HG03571 (cell line): ENCODE data around the gene TCEA2.
"Not testable (repeated sequence)": the region's sequence is repeated elsewhere in the genome, so short reads cannot be mapped to it uniquely, and the experiment has no call there.

ENCODE experiments used
- ATAC-seq: cut with Tn5 transposase; IDR thresholded peaks from one replicate; pipeline ENCODE4 v1.9.1; 2021; ENCODE audit not compliant: unreplicated experiment

Gene TCEA2

DNA sequence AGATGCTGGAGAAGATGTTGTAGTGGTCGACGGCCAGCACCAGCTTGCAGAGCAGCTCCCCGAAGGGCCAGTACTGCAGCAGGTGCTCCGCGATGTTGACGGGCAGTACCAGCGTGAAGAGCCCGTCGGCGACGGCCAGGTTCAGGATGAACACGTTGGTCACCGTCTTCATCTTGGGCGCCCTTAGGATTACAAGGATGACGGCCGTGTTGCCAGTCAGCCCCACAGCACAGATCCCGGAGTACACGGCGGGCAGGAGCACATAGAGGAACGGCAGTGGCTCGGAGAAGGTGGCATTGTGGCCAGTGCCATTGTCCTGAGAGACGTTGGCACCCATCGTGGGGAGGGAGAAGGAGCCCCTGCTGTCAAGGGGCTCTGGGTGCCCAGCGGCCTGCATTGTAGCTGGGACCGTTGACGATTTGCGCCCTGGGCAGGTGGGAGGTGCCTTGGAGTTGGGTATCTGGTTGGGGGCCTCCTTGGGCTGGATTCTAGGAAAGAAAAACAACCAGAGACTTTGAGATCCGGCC lies 43.5 kb downstream of the TCEA2 start:
- no peak for ATAC-seq

DNA sequence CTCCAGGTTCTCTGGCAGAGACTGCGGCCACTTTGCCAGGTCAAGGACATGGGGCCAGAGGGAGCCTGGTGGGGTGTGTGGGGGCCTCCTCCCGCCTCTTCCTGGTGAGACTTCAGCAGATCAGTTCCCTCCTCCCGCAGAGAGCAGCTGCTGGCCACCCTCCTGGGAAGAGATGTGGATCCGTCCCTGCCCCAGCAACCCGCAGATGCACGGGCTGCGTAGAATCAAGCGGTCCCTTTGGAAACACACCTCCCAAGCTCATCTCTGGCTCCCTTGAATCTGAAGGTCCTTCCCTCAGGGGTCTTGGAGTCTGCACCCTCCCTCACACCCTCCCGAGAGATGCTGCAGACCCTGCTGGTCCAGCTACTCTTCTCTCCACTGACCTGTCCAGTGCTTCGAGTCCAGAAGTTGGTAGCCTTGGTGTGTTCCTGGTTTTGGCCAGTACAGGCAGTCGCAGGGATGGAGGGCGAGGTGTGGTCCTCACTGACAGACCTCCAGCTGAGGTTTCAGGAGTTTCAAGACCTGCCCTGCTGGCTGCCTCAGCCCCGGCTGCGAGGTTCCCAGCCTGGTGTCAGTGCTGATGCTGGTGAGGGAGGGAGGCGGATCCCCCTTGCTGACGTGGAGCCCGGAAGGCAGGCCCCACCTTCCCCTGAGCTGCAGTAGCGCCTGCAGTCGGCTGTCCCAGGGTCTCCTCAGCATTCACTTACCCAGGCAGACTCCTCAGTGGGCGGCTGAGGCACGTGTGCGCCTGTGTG lies 44.2 kb downstream of the TCEA2 start, which contains the start of gene NPBWR2:
Gene NPBWR2, minus strand, starts transcription at position 585 of the 755 bp plus-strand sequence. CDS start 734 bp downstream, outside the sequence.
- no peak for ATAC-seq

DNA sequence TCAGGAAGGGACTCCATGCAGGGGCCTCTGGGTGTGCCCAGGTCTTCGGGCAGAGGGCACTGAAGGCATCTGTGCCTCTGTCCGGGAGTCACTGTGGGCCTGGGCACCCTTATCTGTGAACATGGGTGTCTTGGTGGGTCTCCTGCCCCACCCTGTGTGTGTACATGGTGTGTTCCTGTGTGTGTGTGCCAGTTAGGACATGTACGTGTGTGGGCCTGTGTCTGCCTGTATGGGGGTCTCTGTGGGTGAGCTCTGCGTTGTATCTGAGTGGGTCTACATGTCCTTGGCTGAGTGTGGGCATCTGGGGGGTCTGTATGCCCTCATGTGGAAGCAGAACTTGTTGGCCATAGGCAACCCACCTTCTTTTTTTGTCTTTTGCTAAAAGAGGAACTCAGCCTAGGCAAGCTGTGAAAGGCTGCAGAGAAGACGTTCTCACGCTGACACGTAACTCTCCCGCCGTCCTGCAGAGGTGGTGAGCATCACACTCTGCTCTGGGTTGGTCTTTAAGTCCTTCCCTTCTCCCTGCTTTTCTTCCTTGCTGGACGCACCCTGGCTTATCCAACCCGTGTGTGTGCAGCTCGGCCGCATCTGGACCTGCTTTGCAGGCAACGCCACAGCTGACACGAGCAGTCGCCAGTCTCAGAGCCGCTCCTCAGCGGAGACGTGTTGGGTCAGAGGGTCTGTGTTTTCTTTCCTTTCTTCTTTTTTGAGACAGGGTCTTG lies 44.9 kb downstream of the TCEA2 start:
- ATAC-seq = no peak

DNA sequence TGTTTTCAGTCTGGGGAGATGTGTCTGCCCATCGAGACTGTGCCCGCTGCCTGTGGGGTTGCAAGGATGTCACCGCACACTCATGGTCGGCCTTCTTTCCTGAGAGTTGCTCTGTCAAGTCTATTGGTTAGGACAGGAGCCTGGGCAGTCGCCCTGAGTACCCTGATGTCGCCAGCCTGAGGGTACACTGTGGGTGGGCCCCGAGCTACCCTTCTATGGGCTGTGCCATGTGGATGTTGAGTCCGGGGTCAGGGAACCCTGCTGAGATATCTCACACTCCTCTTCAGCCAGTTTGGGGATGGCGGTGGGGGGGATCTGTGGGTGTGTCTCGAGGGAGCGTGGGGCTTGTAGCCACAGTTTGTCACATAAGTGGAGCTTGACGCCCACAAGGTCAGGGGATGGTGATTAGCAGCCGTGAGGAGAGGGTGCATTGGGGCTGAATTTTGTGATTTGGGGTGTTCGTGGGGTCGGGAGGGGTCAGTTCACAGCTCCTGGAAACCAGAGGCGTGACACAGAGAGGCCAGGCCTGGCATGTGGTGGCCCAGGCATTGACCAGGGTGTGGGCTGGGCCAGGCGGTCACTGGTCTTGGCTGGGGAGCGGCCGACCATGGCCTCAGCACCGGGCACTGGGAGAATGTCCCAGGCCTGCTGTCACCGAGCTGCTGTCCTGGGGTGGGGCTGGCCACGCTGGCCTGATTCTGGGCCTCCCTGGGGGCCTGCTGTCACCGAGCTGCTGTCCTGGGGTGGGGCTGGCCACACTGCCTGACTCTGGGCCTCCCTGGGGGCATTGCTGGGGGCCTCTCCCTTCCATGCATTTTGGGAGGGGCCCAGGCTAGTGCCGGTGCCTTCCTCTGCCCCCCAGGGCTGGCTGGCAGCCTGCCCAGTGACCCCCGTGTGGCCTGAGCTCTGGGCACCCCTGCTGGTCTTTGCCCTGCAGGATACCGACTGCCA lies 46.0 kb downstream of the TCEA2 start:
- no peak for ATAC-seq

DNA sequence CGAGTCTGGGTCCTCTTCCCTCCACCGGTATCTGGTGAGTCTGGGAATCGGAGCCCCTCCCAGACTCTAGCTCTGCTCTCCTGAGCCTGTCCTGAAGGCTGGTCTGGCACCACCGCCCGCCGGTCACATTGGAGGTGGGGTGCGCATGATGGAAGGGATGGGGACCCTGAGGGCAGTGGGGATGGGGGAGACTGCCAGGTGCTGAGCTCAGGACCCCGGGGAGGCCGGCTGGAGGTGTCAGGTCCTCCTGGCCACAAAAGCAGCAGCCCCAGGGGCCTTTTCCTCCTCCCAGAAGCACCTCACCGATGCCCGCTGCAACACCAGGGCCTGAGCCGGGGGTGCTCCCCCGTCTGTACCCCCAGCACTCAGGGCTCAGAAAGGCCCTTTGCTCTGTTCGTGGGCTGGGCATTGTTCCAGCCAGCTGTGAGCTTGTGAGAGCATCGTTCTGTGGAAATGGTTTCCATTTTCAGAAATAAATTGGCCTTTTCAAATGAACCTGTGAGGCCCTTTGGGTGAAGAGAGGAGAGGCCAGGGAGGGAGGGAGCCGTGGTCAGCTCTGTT lies 46.9 kb downstream of the TCEA2 start:
- ATAC-seq = no peak

DNA sequence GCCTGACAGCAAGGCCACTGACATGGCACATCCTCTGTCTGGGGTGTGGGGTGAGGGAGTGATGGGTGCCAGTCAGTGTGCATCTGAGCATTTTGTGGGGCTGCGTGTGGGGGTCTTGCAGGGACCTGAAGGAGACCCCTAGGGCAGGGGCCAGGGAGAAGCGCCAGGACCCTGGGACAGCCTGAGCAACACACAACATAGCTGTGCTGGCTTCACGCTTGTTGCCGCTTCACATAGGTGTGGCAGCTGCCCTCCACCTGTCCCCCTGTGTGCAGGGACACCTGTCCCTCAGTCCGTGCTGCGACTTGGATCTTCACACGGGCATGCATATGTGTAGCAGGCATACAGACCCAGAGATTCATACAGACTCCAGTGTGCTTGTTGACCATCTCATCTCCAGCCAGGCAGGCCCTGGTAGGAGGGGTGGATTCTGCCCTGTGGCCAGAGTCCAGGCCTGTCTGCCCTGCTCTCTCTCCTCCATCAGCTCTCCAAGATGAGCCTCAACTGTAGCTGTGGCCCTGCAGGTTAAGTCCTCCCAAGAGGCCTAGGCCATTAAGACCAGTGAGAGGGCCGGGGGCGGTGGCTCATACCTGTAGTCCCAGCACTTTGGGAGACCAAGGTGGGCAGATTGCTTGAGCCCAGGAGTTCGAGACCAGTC lies 47.5 kb downstream of the TCEA2 start:
- ATAC-seq = no peak

DNA sequence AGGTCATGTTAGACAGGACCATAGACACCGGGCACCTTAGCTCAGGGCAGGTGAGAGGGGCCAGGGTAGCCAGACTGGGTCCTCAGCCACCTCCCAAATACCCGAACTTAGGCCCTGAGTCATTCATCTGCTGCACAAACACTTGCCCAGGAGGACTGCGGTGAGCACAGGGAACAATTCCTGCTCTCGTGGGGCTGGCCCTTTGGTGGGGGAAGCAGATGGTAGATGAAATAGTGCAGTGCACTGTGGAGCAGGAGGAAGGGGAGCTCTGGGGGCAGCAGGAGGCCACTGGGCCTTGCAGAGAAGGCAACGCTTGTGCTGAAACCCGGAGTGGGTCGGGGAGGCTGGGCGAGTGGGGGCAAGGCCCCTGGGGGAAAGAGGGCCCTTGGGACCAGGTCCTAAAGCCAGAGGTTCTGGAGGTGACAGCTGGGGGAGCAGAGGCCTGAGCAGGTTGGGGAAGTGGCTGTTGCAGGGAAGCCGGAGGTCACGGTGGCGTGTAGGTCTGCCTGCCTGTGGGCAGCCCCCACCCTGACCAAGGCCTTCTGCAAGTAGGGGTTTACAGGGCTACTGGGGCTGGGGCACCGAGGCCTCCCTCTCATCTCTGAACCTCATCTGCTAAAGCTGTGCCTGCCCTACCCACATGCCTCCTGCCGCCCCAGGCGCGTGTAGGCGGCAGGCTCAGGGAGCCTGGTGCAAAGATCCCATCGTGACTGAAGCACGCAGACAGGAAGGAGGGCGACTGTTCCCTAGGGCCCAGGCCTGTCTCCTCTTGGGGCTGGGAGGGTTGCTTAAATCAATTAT lies 49.0 kb downstream of the TCEA2 start:
- ATAC-seq = no peak

DNA sequence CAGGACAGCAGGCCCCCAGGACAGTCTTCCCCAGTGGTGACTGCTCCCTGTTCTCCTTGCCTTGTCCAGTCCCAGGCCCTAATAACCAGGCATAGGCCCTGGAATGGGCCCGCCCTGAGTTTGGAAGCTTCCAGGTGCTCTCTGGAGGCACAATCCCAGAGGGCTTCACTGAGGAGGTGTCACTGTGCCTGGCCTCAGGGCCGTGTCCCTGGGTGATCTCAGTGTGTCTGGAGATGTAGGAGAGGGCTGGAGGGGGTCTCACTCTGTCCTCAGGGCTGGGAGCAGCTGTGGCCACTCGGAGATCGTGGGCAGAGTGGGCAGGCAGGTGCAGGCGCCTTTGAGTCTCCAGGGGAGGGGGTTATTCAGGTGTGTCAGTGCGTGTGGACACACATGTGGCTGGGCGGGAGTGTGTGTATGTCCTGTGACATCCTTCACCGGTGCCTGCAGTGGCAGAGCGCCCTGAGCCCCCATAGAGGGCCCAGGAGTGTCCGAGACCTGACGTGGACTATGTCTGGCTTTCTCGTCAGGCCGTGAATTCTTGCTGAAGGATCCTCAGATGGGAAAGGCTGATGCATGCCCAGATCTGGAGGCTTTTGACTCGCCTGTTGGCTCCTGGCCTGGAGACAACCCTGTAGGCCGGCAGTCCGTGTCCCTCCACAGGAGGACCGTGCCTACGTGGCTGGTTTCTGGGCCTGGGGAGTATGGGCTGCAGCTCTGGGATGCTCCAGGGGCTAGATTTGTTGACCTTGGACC lies 49.9 kb downstream of the TCEA2 start:
- no peak for ATAC-seq

DNA sequence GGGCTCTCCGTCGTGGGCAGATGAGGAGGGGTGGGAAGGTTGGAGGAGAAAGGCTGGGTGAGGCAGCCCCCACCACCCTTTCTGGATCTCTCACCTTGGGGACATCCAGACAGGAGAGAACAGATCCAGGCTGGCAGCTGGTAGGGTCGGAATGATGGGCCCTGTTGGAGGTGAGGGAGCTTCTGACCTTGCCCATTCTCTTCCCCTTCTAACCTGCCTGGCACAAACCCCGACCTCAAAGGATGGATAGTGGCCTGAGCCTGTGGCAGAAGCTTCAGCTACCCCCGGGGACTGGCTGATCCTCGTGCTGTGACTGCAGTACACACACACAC lies 50.4 kb downstream of the TCEA2 start:
- ATAC-seq = no peak

DNA sequence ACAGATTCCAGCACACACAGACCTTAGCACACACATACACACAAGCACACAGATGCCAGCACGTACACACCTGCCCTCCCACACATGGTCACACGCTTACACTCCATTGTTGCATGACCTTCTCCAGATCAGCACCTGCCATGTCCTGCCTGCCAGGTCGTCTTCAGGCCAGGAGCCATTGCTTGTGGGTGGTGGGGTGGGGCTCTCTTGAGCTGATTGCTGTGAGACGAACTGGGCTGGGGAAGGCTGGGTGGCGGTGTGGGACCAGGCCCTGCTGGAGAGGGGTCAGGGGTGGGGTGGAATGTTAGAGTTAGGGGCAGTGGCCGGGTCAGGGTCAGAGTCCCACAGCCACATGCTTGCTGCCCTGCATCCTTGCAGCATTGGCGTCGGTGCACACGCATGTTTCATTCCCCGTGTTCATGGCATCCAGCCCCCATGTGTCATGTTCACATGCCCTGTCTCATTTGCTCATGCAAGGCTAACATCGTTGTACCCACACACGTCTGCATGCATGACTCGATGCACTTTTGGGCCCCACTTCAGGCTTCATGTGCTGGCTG lies 50.9 kb downstream of the TCEA2 start:
- ATAC-seq = no peak

DNA sequence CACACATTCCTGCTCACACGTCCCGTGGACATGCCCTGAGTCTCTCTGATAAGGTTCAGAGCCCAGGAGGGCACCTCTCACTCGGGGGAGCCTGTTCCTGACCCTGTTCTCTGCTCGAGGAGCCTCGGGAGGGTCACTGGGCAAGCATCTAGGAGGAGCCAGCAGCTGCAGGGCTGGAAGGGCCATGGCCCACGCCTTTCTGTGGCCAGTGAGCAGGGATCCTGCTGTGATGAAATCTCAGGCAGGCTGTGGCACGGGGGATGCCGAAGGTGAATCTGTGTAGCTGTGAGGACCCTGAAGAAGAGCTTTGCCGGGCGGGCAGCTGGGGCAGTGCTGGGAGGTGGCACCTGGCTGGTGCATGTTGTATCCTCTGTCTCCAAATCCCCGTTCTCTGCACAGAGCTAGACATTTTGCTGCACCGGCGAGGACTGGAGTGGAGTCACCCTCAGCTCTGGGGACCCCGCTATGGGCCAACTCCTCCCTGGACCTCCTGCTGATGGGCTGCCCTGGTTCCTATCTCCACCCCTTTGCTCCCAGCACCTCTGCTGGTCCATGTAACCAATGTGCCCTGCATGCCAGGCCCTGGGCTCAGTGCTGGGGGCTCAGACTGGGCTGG lies 51.5 kb downstream of the TCEA2 start:
- ATAC-seq = no peak

DNA sequence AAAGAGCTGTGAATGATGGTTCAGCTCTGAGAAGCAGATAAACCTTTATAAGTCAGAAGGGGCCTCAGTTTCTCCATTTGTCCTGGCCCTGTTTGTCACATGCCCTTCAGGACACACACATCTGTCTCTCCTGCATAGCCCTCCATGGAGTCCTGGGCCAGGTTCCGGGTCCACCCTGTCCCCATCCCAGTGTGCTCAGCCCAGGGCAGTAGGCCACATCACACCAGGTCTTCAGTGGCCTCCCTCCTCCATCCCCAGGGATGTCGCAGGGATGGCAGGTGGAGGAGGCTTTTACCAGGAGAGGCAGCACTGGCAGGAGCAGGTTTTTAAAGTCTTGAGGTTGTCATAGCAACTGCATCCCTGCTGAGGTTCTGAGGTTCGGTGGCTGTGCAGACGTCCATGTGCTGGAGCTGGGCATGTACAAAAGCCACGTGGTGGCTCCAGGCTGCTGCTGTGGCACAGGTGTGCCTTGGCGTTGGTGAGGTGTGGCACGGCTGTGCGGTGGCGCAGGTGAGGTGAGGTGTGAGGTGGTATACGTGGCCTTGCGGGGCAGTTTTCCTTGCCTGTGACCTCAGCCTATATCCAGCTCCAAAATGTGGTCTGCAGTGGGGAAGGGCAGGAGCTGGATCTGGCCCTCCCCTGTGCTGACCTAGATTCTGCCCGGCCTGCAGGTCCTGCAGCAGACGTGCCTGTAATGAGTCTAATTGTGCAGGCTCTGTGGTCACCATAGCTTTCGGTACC lies 52.3 kb downstream of the TCEA2 start:
- ATAC-seq = no peak

DNA sequence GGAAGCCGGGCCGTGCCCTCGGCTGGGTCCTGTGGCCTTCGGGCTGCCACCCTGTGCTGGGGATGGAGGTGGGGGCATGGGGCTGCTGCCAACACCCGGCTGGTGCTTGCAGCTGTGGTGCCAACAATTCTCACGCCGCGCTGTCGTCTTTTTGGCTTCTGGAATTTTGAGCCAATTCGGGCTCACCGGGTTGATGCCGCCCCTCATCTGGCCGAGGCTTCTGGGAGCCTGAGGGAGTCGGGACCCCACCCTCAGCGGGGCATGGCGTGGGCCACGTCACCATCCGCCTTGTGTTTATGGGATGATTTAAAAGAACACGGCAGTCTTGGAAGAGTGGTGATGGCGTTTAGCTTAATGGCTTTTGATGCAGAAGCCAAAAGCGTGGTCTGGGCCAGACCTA lies 53.0 kb downstream of the TCEA2 start:
- no peak for ATAC-seq

DNA sequence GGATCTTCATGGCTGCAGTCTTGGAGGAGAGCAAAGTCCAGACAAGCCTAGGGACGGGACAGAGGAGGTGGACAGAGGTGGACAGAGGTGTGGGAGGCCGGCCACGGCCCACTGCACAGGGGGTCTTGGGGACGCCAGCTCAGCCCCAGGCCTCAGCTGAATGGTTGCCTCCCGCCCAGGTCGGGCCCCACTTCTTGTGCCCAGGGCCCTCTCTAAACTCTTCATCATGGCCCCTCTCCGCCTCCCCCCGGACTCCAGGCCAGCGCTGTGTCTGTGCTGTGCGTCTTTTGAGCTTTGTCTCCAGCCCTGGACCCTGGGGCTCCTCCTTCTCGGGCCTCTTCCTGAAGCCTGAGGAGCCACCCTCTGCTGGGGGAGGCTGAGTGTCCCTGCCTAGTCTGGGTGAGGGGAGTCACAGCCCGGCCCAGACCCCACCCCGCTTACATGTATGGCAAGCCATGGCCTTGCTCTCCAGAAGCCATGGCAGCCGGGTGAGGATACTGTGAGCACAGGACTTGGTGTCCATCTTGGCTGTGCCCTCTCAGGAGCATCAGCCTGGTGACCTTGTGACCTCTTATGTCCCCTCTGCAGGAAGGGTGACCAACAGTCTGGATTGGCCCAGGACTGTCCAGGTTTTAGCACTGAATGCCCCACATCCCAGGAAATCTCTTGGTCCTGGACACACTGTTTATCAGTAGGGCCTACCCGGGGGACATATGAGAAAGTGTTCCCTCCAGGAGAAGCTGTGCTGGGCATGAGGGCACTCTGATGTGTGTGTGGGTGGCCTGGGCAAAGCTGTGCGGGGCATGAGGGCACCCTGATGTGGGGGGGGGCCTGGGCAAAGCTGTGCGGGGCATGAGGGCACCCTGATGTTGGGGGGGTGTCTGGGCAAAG lies 53.8 kb downstream of the TCEA2 start:
- ATAC-seq = no peak

DNA sequence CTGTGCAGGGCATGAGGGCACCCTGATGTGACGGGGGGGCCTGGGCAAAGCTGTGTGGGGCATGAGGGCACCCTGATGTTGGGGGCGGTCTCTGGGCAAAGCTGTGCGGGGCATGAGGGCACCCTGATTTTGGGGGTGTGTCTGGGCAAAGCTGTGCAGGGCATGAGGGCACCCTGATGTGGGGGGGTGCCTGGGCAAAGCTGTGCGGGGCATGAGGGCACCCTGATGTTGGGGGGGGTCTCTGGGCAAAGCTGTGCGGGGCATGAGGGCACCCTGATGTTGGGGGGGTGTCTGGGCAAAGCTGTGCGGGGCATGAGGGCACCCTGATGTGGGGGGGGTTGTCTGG lies 54.4 kb downstream of the TCEA2 start:
- not testable (repeated sequence) for ATAC-seq

DNA sequence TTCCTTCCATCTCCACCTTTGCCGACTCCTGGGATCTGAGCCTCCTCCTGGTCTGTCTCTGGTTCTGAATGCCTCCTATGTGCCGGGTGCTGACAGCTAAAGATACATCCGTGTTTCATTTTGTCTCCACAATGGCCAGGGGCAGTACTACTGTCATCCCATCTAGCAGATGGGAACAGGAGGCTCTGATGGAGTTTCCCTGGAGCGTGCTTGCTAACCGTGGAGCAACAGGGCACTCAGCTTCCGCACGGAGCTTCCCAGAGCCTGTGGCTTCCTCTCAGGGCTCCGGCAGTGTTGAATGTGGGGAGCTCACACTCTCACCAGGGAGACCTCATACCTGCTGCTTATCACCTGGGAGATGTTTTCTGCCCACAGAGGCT lies 56.3 kb downstream of the TCEA2 start:
- no peak for ATAC-seq
